GM12891 (cell line): ENCODE results near the gene GPR183.

Experiments
- POLR2A ChIP-seq: IDR thresholded peaks from 2 replicates; pipeline ENCODE4 v1.6.1; 2011; ENCODE audit warnings: low read depth, low read length, control low read depth
- POLR2AphosphoS5 ChIP-seq: IDR thresholded peaks from 2 replicates; pipeline ENCODE4 v1.6.1; 2011; ENCODE audit warnings: low read depth, low read length, control low read depth
- SPI1 ChIP-seq: IDR thresholded peaks from 2 replicates; pipeline ENCODE4 v1.6.1; 2011; ENCODE audit warnings: low read depth, low read length, control low read depth

GRCh38 chr13:99280166-99280565 lies 27.0 kb downstream of the GPR183 start:
- TF ChIP-seq POLR2A: no peak
- TF ChIP-seq POLR2AphosphoS5: no peak
- no peak for TF ChIP-seq SPI1
